Gastrocnemius medialis (tissue), 4 donors: ENCODE measurements around the gene CATSPER1. TPM values are rescaled to one million over a fixed set of nuclear protein-coding genes. Genes with fewer than 3 reads are reported as not detected.
A peak's percentile ranks its signal among the peaks of the same experiment; 100 is the strongest.
"Not testable (repeated sequence)": the region's sequence is repeated elsewhere in the genome, so short reads cannot be mapped to it uniquely, and the experiment has no call there.

Experiments
- ATAC-seq, 2 donors: fragments of 150-250 bp; one replicate each; pipeline ENCODE4 v1.9.1; 2016
- DNase-seq, 2 donors: peaks; one replicate each; pipeline ENCODE4 v3.0.0-alpha.2; 2019
- H3K27ac ChIP-seq, 4 donors: fragments of 200-600 bp; sonication (generic); 1 replicate in 1 of 4; 2 replicates in 3 of 4; pipeline ENCODE4 v1.5.1; 2016 to 2018; ENCODE audit warnings: mild to moderate bottlenecking in 2 of 4, moderate library complexity in 1 of 4
- H3K27me3 ChIP-seq, 3 donors: fragments of 200-600 bp; sonication (generic) in 2 of 3; 1 replicate in 1 of 3; 2 replicates in 2 of 3; pipeline versions ENCODE4 v1.5.1 to v1.6.0; 2016 to 2019; ENCODE audit warnings: mild to moderate bottlenecking in 1 of 3, moderate library complexity in 1 of 3
- H3K36me3 ChIP-seq, 2 donors: fragments of 200-600 bp; sonication (generic) in 1 of 2; one replicate each; pipeline ENCODE4 v1.5.1; 2017 to 2018
- H3K4me1 ChIP-seq, 2 donors: fragments of 200-600 bp; sonication (generic) in 1 of 2; one replicate each; pipeline ENCODE4 v1.5.1; 2016 to 2017; ENCODE audit warnings: mild to moderate bottlenecking in 2 of 2
- H3K4me3 ChIP-seq, 4 donors: fragments of 200-600 bp; sonication (generic) in 3 of 4; 1 replicate in 1 of 4; 2 replicates in 3 of 4; pipeline ENCODE4 v1.5.1; 2016 to 2019; ENCODE audit warnings: mild to moderate bottlenecking in 2 of 4
- H3K9me3 ChIP-seq, 3 donors: fragments of 200-600 bp; sonication (generic) in 2 of 3; 1 replicate in 1 of 3; 2 replicates in 2 of 3; pipeline ENCODE4 v1.5.1; 2016 to 2019
- POLR2A ChIP-seq, 2 donors: fragments of 450-650 bp; IDR thresholded peaks; one replicate each; pipeline ENCODE4 v1.6.1; 2017; ENCODE audit warnings: antibody characterized with exemption in 2 of 2, mild to moderate bottlenecking in 2 of 2, moderate library complexity in 2 of 2
- in situ Hi-C, 4 donors: fragments of 200-750 bp; cut with MboI; loops; one replicate each; pipeline versions ENCODE4 v1.15.0 to v1.8.0; 2017; ENCODE audit warnings: low sequenced_read_pairs in 4 of 4
- intact Hi-C: fragments of 100-400 bp; cut with DNase I; formaldehyde crosslinking; loops from one replicate; pipeline ENCODE4 v1.15.1; 2023; ENCODE audit warnings: low total_unique reads
- total RNA-seq, 4 donors: library from RNA; depleted of rRNA; stranded (reverse); fragments of >200 nt; gene quantifications; one replicate each; pipeline versions ENCODE4 v1.1.0 to v1.2.3, GENCODE V29; 2016
- TF ChIP-seq, protein P1 (sequence below), 5 experiments: fragments of 450-650 bp in 3 of 5; fragments of 200-600 bp in 2 of 5; sonication (generic) in 2 of 5; IDR thresholded peaks in 4 of 5; conservative IDR thresholded peaks in 1 of 5; 1 replicate in 4 of 5; 2 replicates in 1 of 5; pipeline ENCODE4 v1.5.1; 2016 to 2019; ENCODE audit warnings: antibody characterized with exemption in 5 of 5, mild to moderate bottlenecking in 3 of 5, moderate library complexity in 3 of 5

The CATSPER1 gene
- total RNA-seq, 4 donors from 2014 or later: not detected

DNA sequence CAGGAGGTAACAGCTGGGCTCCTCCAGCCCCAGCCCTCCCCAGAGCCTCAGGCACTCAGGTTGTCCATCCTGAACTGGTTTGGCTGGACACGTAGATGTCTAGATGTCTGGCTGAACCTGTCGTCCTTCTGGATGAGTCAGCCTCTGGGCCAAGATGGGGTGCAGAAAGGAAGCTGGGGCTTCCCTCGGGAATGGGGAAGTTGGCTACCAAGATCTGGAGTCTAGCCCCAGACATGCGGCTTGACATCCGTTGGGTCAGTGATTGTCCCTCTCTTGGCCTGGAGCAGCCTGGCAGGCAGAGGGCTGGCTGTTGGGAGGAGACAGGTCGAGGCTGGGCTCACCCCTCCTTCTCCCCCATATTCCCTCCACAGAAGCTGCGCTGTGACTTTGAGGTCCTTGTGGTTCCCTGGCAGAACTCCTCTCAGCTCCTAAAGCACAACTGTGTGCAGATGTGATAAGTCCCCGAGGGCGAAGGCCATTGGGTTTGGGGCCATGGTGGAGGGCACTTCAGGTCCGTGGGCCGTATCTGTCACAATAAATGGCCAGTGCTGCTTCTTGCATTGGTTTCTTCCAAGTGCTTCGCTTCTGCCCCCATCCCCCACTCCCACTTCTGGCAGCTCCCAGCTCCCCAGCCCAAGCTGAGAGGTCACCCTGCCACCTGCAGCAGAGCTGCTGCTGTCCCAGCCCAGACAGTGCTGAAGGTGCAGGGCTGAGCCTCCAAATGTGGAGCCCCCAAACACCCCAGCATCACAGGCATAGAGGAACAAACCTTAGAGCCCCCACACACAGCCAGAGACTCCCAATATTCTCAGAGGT lies 13.1 kb downstream of the CATSPER1 start:
- in situ Hi-C loops: no loop called here

DNA sequence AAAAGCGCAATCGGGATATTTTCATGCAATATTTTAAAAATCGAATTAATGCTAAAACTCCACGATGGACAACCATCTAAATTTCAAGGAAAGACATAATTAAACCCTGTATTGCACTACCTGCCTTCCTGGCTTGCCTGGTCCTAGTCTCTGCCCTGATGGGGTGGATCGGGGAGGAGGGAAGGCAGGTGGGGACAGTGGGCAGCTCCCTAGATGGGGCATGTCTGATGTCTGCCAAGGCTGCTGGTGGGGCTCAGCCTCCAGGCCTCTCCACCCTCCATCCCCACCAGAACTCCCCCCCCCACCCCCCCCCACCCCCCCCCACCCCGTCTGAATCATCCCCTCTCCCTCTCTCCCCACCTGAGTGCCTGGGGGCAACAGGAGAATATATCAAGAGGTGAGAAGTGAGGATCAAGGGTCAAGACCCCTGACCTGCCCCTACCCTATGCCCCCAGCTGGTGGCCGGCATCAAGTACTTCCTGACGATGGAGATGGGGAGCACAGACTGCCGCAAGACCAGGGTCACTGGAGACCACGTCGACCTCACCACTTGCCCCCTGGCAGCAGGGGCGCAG lies 13.8 kb downstream of the CATSPER1 start:
- in situ Hi-C loops: no loop called here
- H3K4me3 ChIP-seq: no peak overlapping the region

More for the DNA sequence above, 13.1 kb downstream of the CATSPER1 start:
- Histone ChIP-seq H3K27ac (no peak overlapping the region), H3K4me1 (peaks cover 9 to 15% of the 10 kb centered on the region in 2 donors), H3K36me3 (no peaks in the 10 kb centered on the region), H3K27me3 (peaks cover 12 to 18% (median 17%) of the 10 kb centered on the region in 3 donors), H3K4me3 (no peak overlapping the region), H3K9me3 (no peaks in the 10 kb centered on the region)
- DNase-seq (no peak), ATAC-seq (no peak)
- intact Hi-C loops: no loop called here
- TF ChIP-seq POLR2A (IDR thresholded peaks at IDR 0.05): no peak
- TF ChIP-seq, protein P1, sequence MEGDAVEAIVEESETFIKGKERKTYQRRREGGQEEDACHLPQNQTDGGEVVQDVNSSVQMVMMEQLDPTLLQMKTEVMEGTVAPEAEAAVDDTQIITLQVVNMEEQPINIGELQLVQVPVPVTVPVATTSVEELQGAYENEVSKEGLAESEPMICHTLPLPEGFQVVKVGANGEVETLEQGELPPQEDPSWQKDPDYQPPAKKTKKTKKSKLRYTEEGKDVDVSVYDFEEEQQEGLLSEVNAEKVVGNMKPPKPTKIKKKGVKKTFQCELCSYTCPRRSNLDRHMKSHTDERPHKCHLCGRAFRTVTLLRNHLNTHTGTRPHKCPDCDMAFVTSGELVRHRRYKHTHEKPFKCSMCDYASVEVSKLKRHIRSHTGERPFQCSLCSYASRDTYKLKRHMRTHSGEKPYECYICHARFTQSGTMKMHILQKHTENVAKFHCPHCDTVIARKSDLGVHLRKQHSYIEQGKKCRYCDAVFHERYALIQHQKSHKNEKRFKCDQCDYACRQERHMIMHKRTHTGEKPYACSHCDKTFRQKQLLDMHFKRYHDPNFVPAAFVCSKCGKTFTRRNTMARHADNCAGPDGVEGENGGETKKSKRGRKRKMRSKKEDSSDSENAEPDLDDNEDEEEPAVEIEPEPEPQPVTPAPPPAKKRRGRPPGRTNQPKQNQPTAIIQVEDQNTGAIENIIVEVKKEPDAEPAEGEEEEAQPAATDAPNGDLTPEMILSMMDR (IDR thresholded peaks at IDR 0.05 in 4 of 5, conservative IDR thresholded peaks at IDR 0.05 in 1 of 5): no peak

DNA sequence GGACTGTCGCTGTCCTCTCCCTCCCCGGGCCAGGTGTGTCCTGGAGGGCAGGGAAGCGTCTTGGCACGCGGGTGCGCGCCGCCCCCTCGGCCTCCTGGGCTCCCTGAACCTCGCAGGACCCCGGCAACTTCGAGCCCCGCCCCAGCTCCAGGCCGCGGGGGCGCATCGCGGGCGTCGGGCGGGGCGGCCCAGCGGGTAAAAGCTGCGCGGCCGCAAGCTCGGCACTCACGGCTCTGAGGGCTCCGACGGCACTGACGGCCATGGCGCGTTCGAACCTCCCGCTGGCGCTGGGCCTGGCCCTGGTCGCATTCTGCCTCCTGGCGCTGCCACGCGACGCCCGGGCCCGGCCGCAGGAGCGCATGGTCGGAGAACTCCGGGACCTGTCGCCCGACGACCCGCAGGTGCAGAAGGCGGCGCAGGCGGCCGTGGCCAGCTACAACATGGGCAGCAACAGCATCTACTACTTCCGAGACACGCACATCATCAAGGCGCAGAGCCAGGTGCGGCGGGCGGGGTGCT lies 14.4 kb downstream of the CATSPER1 start, which contains the start of gene CST6:
TSS of gene CST6 (plus strand) at position 224 of the 519 bp plus-strand sequence. CDS start at position 261, 37 bp downstream.
- ATAC-seq (no peak), DNase-seq (no peak)
- in situ Hi-C loops (no loop called here), intact Hi-C loops (no loop called here)
- H3K36me3 ChIP-seq: no peaks in the 10 kb centered on the region
- no peak within 1 kb of the TSS for H3K27ac ChIP-seq
- peaks cover 9 to 25% of the 10 kb centered on the region in 2 donors for H3K4me1 ChIP-seq
- TF ChIP-seq POLR2A (IDR thresholded peaks at IDR 0.05): no peak
- TF ChIP-seq, protein P1 (IDR thresholded peaks at IDR 0.05 in 4 of 5, conservative IDR thresholded peaks at IDR 0.05 in 1 of 5): no peak
- H3K27me3 ChIP-seq: peaks cover 12 to 18% (median 17%) of the 10 kb centered on the region in 3 donors
- no peaks in the 10 kb centered on the region for H3K9me3 ChIP-seq
- peak within 1 kb of the TSS in 3 of 4 donors; percentile 2 to 20 (median 20) for H3K4me3 ChIP-seq

More for the DNA sequence above, 13.8 kb downstream of the CATSPER1 start:
- ATAC-seq (no peak), DNase-seq (no peak)
- Histone ChIP-seq H3K27ac (no peak overlapping the region), H3K27me3 (peaks cover 12 to 18% (median 17%) of the 10 kb centered on the region in 3 donors), H3K9me3 (no peaks in the 10 kb centered on the region), H3K36me3 (no peaks in the 10 kb centered on the region), H3K4me1 (peaks cover 9 to 19% of the 10 kb centered on the region in 2 donors)
- TF ChIP-seq, protein P1 (IDR thresholded peaks at IDR 0.05 in 4 of 5, conservative IDR thresholded peaks at IDR 0.05 in 1 of 5): no peak
- TF ChIP-seq POLR2A (IDR thresholded peaks at IDR 0.05): no peak
- intact Hi-C loops: no loop called here

DNA sequence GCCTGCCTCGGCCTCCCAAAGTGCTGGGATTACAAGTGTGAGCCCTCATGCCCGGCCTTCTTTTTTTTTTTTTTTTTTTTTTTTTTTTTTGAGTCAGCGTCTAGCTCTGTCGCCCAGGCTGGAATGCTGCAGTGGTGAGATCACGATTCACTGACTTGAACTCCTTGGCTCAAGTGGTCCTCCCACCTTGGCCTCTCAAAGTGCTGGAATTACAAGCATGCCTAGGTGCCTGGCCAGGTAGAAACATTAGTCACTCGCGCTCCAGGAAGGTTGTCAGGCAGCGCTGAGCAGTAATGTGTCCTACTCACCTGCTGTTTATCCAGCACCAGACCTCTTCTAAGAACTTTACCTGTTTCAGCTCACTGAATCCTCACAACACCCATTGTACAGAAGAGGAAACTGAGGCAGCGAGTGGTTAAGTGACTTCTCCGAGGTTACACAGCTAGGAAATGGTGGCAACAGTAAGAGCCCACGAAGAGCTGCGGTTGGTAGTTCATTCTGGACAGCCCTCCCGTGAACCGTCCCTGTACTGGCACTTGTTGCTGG lies 15.0 kb downstream of the CATSPER1 start:
- intact Hi-C loops (no loop called here), in situ Hi-C loops (no loop called here)

DNA sequence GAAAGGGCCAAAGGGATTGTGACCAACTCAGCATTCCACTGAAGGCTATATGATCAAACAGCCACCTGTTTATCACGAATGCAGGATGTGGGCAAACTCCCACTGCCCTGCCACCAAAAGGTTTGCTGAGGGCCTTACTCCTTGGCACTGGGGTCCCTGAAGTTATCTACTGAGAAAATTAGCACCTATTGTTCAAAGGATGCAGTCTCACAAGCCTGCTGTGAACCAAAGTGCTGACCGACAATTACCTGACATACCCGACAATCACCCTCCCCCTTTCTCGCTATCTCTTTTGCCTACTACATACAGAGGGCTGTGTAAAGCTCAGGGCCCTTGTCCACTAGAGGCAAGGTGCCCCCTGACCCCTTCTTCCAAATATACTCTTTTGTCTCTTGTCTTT lies 16.2 kb downstream of the CATSPER1 start:
- H3K36me3 ChIP-seq, H3K9me3 ChIP-seq, DNase-seq, in situ Hi-C loops, H3K27ac ChIP-seq, intact Hi-C loops, ATAC-seq, H3K4me3 ChIP-seq: not testable (repeated sequence)
- Histone ChIP-seq H3K27me3 (peaks cover 12 to 18% (median 17%) of the 10 kb centered on the region in 3 donors), H3K4me1 (peaks cover 0 to 17% of the 10 kb centered on the region in 2 donors)

More for the DNA sequence above, 15.0 kb downstream of the CATSPER1 start:
- Histone ChIP-seq H3K27me3 (peaks cover 12 to 18% (median 17%) of the 10 kb centered on the region in 3 donors), H3K36me3 (no peaks in the 10 kb centered on the region), H3K9me3 (no peaks in the 10 kb centered on the region), H3K4me1 (peaks cover 9 to 25% of the 10 kb centered on the region in 2 donors), H3K27ac (no peak overlapping the region), H3K4me3 (peak overlapping the region in 1 of 4 donors; percentile 20)
- no peak for DNase-seq
- no peak for ATAC-seq
- TF ChIP-seq, protein P1 (IDR thresholded peaks at IDR 0.05 in 4 of 5, conservative IDR thresholded peaks at IDR 0.05 in 1 of 5): no peak
- TF ChIP-seq POLR2A (IDR thresholded peaks at IDR 0.05): no peak
